IPS DF 4.7 (cell line): ENCODE measurements around the gene AFAP1.

Source experiments
- DNase-seq: peaks from one replicate; pipeline ENCODE4 v3.0.0-alpha.2; 2013; ENCODE audit warnings: low spot score; ENCODE audit errors: extremely low read depth

Gene AFAP1

DNA sequence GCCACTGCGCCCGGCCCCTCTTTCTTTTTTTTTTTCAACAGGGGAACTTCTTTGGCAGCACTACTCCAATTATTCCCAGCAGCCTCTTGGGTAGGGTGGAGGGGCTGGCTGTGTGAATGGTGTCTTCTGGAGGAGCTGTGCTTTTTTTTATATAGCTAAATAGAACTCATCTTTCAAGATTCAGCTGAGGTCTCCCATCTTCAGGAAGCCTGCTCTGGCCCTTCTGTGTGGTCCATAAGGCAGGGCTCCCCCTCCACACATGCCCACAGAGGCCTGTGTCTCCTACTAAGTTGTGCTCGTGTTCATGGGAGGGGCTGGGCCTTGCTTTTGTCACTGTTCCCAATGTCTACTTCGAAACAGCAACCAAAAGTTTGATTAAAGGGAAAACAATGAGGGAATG, 116.8 kb downstream of the AFAP1 start:
- no peak for DNase-seq

DNA sequence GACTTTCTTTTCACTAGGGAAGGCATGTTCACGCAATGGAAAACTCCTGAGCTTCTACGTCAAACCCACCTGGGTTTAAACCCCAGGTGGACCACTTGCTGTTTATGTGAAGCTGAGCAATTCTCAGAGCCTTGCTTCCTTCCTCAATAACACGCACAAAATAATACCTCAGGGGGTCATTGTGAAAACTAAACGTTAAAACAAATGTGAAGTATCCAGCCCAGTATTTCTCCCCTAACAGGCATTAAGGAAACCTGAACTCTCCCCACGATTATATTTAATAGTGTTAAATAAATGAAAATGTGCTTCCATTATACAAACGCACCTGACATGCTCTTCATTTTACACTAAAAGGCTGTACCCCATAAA, 117.5 kb downstream of the AFAP1 start:
- DNase-seq, result no peak

DNA sequence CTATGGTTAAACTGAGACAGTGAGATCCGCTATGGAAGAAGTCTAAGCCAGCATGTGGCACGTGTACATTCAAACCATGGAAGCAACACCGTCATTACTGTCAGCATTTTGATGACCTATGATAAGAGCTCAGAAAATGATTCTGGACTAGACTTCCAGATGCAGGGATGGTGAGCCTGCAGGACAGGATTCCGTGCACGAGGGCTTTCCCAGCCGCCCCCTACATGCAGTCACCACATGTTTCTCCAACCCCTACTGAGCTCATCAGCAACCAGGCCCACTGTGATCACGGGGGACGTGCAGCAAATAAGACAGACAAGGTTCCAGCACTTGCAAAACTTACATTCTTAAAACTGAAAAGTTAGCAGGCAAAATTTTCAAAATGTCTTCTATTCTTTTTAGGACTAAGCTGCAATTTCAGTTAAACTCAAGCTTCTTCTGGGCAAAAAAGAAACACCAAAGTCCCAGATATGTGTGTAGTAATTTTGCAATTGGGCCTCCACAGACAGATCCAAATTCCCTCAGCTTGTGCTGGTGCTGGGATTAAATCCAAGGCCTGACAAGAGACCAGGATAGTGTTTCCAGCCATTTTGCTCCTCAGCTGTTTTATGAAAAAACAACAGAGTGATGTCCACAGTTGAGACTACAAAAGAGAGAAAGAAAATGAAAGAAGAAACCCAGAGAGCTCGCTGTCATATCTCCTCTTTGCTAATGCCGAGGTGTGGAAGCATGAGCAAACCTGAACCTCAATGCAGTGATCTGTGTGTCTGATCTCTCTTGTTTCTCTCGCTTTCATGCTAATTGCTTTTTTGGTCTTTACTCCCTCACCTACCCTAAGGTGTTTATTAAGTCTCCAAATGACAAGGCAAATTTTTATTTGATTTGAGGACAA, 118.2 kb downstream of the AFAP1 start:
- DNase-seq, result no peak

DNA sequence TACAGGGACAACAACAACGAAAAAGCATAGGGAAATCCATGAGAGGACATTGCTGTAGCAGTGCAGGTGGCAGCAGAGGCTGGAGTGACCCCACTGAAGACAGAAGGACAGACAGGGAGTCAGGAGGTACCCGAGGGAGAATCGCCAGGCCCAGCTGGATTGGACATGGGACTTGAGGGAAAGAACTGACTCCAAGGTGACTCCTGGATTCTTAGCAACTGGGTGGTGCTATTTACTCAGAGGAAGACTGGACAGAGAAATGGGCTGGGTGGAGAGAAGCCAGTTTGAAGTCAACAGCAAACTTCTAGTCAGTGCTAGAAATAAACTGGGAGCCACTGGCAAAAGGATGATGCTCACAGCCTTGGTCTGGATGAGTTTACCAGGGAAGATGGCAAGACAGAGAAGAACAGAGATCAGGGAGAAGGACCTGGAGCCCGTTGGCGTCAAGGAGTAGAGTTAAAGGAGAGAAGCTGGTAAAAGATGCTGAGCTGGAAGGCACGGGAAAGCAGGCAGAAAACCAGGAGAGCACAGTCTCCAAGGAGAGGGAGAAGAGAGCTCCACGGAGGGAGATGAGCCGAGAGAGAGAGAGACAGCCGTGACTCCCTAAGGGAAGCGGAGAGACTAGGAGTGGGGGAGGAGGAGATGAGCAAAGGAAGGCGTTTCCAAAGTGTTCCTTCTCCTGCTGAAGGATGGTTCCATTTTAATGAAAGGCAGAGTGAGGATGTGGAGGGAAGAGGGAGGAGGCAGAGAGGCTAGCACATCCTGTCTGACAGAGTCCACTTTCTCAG, 119.4 kb downstream of the AFAP1 start:
- no peak for DNase-seq

DNA sequence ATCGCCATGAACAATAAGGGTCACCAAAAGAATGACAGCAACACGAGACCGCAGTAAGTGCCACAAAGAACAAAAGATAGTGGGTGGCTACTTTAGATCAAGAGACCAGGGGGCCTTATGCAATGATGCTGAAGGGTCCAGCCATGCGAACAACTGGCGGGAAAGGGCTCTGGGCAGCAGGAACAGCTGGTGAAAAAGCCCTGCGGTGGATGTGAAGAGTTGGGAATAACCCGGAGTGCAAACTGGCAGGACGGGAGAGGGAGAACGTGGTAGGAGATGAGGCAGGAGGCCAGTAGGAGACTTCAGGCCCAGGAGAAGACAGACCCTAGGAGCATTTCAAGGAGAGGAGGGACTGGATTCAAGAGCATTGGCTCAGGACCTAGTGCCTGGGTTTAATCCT, 120.2 kb downstream of the AFAP1 start:
- DNase-seq, result no peak

DNA sequence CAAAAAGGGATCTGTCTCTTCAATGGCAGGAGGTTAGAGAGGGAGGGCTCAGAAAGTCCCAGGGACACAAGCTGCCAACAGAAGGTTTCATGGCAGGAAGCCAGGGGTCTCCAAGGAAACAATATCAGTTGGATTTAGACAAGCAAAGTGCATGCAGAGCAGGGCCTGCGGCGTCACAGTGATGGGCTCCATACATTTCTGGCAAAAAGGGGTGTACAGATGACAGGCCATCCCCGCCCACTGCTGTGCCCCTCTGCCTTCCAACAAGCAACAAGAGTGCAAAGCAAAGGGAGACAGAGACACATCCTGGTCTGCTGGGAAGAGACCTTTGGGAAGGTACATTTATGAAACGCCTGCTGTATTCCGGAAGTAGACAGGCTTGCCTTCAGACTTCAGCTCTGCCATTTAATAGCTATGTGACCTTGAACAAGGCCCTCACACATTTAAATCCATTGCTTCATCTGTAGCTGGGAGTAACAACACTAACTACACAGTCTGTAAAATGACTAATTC, 121.2 kb downstream of the AFAP1 start:
- DNase-seq, result no peak

DNA sequence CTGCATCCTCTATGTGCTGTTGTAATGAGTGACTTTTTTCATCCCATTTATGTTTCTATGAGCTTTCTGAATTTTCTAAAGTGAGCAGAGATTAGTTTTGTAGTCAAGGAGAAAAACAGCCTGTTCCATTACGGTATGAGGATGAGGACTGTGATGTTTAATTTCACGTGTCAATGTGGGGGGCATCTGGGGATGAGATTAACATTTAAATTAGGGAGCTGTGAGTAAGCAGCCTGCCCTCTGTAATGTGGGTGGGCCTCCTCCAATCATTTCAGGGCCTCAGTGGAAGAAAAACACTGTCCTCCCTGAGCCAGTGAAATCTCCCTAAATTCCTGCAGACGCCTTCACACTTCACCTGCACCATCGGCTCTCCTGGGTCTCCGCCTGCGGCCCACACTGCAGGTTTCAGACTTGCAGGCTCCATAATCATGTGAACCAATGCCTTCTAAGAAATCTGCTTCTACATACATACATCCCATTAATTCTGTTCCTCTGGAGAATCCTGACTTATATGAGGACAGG, 121.7 kb downstream of the AFAP1 start:
- DNase-seq, result no peak

DNA sequence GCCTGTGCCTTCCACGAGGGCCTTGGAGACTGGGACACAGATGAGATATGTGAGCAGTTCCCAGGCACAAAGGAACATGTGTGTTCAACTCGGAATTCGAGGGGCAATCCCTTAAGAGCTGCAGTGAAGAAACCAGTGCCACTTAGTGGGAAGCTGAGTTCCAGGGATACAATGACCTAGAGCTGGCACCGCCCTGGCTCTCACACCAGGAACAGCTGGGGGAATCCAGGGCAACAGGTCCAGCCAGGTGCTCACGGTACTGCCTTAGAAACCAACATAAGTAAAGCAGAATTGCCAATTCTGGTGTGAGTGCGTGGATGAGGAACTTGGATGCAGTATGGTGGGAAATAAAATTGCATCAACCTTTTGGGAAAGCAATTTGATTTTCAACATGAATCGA, 122.9 kb downstream of the AFAP1 start:
- DNase-seq, result no peak

DNA sequence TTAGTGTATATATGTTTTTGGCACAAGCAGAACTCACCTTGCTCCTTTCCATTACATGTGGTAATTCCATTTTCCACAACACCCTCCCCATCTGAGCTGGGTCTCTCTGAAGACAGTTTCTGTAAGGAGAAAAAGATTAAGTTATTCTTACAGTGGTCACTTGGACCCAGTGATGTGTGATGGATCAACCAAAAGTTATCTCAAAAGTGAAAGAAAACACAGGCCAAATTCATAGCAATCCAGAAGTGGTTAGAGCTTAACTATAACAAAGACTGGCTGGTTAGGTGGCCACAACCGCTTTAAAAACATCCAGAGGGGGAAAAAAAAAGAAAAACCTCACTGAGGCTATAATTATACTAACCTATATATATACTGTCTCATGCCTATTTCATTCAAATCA, 123.7 kb downstream of the AFAP1 start:
- no peak for DNase-seq

DNA sequence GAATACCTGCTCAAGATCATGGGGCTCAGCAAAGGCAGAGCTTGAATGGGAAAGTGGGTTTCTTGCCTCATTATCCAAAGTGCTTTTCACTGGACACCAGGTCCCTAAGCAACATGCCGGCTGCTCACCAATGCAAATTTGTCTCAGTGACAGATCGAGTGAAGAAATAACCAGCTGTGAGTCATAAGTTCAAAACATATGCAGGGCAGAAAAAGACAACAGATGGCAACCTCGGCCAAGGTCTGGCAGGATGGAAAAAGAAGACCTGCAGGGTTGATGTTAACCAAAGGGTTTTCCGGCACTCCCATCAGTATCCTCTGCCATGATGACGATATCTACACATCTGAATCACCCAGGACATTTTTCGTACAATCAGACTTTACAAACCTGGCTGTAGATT, 124.1 kb downstream of the AFAP1 start:
- no peak for DNase-seq

DNA sequence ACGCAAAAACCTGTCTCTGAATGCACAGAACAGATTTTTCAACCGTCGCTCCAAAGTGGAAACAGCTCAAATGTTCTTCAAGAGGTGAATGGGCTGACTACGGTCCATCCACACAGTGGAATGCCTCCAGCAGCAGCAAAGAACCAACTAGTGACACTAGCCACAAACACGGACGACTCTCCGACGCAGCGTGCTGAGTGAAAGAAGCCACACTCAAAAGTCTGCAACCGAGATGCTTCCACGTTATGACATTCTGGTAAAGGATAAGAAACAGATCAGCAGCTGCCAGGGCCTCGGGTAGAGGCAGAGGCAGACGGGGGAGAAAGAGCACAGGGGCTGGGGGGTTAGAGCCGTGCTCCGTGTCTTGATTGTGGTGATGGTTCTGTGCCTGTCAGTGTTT, 125.2 kb downstream of the AFAP1 start:
- no peak for DNase-seq

DNA sequence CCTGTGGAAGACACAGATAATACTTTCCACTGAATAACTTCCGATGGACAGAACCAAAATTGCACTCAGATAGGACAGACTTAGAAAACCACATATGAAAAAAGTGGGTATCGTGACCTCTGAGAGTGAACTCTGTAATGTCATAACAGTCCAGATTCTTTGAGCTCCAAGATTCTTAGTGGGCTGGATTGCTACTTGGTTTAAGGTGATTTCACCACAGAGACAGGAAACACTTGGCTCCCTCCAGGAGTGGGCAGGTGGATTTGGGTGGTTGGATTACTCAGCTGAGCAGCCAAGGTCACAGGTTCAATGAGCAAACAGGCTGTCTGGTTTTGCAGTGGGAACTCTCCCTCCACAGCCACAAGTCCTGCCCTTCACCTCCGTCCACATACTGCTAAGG, 126.0 kb downstream of the AFAP1 start:
- no peak for DNase-seq

DNA sequence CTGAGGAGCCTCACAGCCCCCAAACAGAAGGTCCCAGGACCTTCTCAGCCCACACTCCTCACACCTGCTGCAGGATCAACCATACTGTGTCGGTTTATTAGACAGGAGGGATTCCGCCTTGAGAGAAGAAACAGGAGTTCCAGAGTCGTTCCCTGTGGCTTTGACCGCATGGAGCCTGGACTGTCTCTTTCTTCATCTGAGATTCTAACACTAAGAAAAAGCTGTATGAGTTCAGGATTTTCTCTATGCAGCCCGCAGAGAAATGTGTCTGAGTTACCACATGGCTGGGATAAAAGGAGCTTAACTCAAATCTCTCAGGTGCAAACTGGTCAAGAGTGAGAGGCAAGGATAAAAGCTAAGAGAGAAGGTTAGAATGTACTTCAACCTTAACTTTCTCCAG, 126.7 kb downstream of the AFAP1 start:
- DNase-seq, result no peak

DNA sequence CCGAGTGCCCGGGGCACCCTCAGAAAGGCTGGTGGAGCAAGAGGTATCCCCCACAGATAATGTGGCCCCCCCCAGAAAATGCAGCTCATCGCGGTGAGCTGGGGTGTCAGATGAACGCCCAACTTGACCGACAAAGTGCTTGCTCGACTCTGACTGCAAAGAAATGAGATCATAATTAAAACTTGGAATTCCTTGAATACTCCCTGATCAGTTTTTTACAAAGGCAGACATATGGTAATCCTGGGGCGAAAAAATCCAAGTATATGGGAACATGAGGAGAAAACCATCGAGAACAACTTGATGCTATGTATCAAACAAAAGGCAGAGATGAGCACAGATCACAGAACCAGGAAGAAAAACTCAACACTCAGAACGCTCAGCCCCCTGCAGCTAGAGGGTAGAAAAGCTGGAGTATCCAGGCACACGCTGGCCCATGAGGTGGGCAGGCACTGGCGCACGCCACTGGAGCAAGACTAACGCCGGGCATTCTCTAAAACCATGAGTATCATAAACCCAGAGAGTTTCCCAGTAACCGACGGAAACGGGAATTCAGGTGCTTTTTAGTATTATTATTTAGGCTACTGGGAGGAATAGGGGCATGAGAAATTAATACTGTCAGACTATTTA, 127.3 kb downstream of the AFAP1 start:
- no peak for DNase-seq

DNA sequence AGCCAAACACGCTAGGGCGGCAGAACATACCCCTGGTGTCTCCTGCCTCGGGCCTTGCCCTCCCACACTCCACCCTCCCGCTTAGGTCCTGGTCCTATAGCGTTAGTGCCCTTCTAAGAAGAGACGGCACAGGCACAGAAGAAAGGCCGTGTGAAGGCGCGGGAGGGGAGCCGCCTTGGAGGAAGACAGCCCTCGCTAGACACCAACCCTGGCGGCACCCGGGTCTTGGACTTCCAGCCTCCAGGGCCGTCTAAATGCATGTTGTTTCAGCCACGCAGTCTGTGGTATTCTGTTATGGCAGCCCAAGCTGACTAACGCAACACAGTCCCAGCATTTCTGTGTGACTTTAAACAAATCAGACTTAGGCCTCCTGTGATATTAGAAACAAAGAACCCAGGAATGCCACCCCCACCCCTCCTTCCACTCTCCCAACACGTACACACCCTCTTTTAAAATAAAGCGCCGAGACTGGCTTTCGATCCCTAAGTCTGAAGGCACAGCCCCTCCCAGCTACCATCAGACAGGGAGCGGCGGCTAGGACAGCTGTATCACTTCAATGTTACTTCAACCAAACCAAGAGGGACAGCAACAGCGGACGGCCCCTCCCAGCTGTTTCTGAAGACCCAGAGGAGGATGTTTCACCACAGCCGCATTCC, 128.0 kb downstream of the AFAP1 start:
- no peak for DNase-seq

DNA sequence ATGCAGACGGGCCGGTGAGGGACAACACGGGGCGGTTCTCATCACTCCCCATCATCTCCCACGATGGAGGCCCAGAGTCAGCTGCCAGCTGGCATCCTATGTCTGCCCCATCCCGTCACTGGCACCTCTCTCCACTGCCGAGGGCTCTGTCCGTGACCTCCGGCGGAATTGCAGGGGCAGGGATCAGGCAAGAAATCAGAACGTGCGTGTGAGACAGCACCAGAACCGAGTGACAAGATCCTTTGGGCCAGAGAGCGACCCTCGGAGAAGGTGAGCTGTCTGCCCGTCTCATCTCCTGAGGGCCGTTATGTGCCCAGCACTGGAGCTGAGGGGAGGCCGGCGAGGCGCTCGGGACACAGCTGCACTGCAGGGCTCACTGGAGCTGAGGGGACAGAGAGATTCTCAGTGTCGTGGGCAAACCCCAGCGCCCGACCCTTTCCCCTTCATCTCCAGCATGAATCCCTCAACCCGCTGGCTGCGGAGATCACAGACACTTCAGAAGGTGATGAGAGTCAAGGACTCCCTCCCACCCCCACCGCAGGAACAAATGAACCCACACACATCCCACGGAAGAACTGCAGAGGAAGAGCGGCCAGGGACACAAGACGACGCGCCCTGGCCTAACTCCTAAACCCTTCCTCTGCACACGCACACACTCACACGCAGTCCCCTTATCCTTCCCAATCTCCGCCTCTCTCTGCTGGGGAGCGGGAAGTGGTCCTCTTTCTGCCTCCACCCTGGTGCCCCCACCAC, 128.7 kb downstream of the AFAP1 start:
- no peak for DNase-seq

DNA sequence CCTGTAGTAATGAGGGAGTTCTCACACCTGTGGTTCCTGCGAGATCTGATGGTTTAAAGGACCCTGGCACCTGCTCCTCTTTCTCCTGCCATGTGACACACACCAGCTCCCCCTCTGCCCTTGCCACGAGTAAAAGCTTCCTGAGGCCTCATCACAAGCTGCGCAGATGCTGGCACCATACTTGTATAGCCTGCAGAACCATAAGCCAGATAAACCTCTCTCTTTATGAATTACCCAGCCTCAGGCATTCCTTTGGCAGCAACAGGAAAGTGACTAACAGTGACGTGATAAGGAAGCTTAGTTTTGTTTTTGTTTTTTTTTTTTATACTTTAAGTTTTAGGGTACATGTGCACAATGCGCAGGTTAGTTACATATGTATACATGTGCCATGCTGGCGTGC, 130.9 kb downstream of the AFAP1 start:
- no peak for DNase-seq

DNA sequence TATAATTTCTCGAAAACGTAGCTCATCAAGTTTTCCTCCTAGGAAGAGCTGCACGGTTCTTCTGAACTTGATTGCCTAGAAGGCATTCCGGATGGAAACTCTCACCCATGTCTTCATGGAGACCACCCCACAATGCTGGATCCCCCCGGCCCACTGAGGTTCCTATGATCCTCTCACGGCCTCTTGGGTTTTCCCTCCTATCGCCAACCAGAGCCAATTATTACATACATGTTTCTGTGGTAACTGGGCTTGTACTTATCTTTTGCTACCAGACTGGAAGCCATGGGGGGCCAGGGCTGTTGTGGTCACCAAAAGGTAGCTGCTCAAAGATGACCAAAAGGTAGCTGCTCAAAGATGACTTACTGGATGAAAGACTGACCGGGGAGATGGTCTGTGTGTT, 131.5 kb downstream of the AFAP1 start:
- no peak for DNase-seq

DNA sequence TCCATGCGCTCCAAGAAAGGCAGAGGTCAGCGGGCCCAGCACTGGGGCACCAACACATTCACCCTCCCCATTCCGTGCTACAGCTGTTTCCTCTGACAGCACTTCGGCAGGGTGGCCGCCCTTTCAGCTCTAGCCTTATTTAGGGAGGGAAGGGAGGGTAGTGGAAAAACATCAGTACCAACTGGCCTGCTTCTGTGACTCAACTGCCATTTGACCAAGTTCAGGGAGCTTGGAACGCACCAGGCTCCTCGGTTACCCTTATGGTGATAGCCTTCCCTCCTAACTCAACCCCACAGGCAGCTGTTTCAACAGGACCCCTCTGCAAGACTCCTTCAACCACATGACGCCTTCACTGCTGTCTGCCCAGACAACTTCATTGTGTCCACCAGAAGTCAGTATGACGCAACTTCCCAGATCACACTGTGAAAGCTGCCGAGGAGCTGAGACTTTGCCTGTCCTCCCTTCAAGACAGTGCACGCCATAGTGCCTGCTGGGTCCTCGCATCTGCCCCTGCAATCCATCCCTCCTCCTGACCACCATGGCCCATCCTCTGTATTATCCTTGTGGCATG, 132.2 kb downstream of the AFAP1 start:
- no peak for DNase-seq

DNA sequence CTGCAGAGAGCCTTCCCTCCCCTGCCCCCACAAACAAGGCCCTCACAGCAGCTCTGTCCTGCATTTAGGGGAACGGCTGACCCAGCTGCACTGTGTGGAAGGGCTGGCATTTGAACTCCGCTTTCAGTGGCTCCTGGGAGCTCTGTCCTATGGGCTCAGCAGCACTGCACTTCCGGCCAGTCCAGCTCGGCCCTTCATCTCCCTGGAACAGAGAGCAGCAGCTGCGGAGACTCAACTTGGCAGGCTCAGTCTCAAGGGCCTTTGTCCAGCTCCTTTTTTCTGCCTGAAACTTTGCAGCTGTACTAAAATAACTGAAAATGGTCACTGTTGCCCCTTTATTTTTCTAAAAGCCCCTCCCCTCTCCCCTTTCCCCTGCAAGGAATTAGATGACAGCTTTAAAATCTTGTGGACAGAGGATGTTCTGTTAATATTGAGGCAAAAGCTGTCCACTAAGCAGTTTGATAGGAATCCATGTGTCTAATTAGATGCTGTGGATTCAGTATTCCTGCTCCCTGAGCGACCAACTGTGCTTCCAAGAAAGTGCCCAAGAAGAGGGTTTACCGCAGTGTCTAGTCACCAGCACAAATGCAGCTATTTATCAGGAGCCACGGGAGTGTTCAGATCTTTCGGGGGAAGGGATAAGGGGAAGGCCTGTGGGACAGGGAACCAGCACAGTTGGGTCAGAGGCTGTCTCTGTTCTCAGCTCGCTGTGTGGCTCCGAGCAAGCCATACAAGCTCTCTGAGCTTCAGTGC, 133.1 kb downstream of the AFAP1 start:
- DNase-seq, result no peak
